AG04450 (cell line): Measurements from ENCODE around the gene VILL. TPM values are rescaled to one million over a fixed set of nuclear protein-coding genes. Genes with fewer than 3 reads are reported as not detected.
"Not testable (repeated sequence)": the region's sequence is repeated elsewhere in the genome, so short reads cannot be mapped to it uniquely, and the experiment has no call there.

Experiments used
- CTCF ChIA-PET: fragments of 300-600, 350-600 bp; formaldehyde crosslinking; extraction: SDS; loops from one replicate; lab custom pipeline; 2022; ENCODE audit warnings: antibody characterized with exemption, inconsistent platforms; lab: Charles Lee
- POLR2A ChIA-PET: fragments of 350-600 bp; formaldehyde crosslinking; extraction: SDS; loops from one replicate; lab custom pipeline; 2021; ENCODE audit warnings: antibody characterized with exemption, inconsistent platforms; lab: Yijun Ruan, JAX
- DNase-seq: peaks from one replicate; pipeline ENCODE4 v3.0.0-alpha.2; 2011; ENCODE audit warnings: low read depth, low spot score
- H3K27ac ChIP-seq: one replicate; pipeline ENCODE4 v1.5.1; 2012; ENCODE audit warnings: low read depth, low read length, control low read depth
- H3K27me3 ChIP-seq: one replicate; pipeline ENCODE4 v1.6.0; 2012; ENCODE audit warnings: low read length; ENCODE audit not compliant: control insufficient read depth, insufficient read depth
- H3K4me3 ChIP-seq: 2 replicates; pipeline ENCODE4 v1.5.1; 2011; ENCODE audit warnings: mild to moderate bottlenecking, low read depth, low read length, control low read depth
- H3K9me3 ChIP-seq: 2 replicates; pipeline ENCODE4 v1.5.1; 2012; ENCODE audit warnings: low read length; ENCODE audit not compliant: control insufficient read depth, insufficient read depth
- polyA plus RNA-seq: library from polyadenylated mRNA; depleted of rRNA; stranded (reverse); fragments of >200 nt; gene quantifications from 2 replicates; pipeline ENCODE4 v1.2.3, GENCODE V29; 2011
- TF ChIP-seq, protein P1 (sequence below): IDR thresholded peaks from 2 replicates; pipeline ENCODE4 v1.5.1; 2011; ENCODE audit warnings: low read depth, low read length, control low read depth, inconsistent platforms

Gene VILL
- polyA plus RNA-seq, 1 experiment: 2.6 TPM

DNA sequence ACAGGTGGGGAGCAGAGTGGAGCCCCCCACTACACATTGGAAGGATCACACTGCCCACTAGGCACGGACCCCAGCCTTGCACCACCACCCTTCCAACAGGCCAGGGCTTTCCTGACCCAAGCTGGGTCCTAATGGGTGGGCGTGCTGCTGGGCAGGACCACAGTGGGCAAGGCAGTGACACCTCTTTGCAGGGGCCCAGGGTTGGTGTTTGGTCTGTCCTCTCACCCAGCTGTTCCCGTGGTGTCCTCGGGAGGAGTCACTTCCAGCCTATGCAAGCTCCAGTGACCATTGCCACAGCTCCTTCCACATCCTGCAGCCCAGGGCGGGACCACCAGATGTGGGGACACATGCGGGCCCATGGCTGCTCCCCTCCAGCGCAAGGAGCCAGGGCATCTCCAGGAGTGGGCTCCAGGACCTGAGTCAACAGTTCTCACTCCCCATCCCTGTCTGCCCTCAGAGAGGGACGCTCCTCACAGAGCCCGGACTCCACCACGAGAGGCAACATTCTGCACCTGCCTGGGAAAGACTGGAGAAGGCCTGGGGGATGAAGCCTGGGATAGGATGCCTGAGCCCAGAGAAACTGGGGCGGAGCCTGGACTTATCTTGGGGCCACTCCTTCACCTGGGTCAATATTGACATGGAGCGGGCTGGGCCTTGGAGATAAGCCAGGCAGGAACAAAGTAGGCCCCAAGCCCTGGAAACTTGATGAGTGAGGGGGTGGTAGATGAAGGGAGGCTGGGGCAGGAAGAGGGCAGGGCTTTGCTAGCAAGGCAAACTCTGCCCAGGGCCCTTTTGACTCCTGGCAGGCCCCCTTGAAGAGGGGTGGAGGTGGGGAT lies 3.9 kb upstream of the VILL start:
- ChIA-PET POLR2A (no interaction called here), CTCF (interaction anchor here (0.9 to 2.1 kb wide), 3 partner anchors 10 to 12 kb away, joined by 8 to 13 read pairs (median 8); no protein-coding TSS in a partner anchor)
- Histone ChIP-seq H3K9me3 (no peaks in the 10 kb centered on the region; the same call in 1 of the 2 replicates), H3K27ac (no peak overlapping the region), H3K4me3 (no peak overlapping the region), H3K27me3 (peaks cover 1% of the 10 kb centered on the region)
- TF ChIP-seq, protein P1, sequence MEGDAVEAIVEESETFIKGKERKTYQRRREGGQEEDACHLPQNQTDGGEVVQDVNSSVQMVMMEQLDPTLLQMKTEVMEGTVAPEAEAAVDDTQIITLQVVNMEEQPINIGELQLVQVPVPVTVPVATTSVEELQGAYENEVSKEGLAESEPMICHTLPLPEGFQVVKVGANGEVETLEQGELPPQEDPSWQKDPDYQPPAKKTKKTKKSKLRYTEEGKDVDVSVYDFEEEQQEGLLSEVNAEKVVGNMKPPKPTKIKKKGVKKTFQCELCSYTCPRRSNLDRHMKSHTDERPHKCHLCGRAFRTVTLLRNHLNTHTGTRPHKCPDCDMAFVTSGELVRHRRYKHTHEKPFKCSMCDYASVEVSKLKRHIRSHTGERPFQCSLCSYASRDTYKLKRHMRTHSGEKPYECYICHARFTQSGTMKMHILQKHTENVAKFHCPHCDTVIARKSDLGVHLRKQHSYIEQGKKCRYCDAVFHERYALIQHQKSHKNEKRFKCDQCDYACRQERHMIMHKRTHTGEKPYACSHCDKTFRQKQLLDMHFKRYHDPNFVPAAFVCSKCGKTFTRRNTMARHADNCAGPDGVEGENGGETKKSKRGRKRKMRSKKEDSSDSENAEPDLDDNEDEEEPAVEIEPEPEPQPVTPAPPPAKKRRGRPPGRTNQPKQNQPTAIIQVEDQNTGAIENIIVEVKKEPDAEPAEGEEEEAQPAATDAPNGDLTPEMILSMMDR: no peak
- DNase-seq: no peak

DNA sequence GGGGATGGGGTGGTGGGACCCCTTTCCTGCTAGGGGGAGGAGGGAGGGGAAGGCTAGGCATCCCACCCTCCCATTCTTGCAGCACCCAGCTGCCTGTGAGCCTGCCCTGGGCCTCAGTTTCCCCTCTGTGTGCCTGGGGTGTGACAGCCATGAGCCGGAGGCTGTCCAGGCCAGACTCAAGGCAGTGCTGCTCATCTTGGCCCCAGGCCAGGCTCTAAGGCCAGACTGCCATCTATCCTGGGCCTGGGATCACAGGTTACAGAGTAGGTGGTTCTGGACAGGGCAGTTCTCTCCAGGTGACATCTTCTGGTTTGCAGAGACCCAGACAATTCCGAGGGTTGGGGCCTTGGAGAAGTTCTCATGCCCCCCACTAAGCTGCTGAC lies 3.3 kb upstream of the VILL start:
- no peak overlapping the region for H3K4me3 ChIP-seq
- H3K9me3 ChIP-seq: no peaks in the 10 kb centered on the region; the same call in 1 of the 2 replicates
- no peak overlapping the region for H3K27ac ChIP-seq
- H3K27me3 ChIP-seq: peaks cover 4% of the 10 kb centered on the region
- no peak for DNase-seq
- CTCF ChIA-PET: interaction anchor here (0.9 kb wide), 1 partner anchor 10 kb away, joined by 8 read pairs; no protein-coding TSS in a partner anchor
- POLR2A ChIA-PET: no interaction called here
- TF ChIP-seq, protein P1: no peak

DNA sequence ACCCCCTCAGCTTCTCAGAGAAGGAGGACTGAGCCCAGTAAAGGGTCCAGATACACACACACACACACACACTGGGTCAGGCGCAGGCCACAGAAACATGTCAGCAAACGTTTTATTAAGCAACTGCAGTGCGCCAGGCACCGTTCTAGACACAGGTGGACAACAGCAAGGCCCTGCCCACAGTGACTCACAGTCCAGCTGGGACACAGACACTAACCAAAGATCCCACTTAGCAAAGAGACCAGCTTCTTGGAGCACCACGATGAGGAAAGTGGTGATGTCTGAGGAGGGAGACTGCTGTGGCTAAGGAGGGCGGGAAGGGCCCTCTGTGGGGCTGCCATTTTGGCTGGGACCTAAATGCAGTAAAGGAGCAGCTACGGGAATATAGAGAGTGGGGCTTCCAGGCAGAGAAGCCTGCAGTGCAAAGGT lies 2.8 kb upstream of the VILL start:
- no peak for DNase-seq
- CTCF ChIA-PET: interaction anchor here (0.9 kb wide), 1 partner anchor 9 kb away, joined by 8 read pairs; no protein-coding TSS in a partner anchor
- Histone ChIP-seq H3K9me3 (no peaks in the 10 kb centered on the region; the same call in 1 of the 2 replicates), H3K27me3 (peaks cover 4% of the 10 kb centered on the region), H3K27ac (no peak overlapping the region), H3K4me3 (no peak overlapping the region)
- TF ChIP-seq, protein P1: no peak
- POLR2A ChIA-PET: no interaction called here

DNA sequence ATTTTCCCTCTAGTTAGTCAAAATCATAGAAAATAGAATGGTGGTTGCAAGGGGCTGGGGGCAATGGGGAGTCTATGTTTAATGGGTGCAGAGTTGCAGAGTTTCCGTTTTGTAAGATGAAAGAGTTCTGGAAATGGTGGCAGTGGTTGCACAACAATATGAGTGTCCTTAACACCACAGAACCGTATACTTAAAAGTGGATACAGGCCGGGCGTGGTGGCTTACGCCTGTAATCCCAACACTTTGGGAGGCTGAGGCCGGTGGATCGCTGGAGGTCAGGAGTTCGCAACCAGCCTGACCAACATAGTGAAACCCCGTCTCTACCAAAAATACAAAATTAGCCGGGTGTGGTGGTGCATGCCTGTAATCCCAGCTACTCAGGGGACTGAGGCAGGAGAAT lies 2.2 kb upstream of the VILL start:
- POLR2A ChIA-PET: not testable (repeated sequence)

DNA sequence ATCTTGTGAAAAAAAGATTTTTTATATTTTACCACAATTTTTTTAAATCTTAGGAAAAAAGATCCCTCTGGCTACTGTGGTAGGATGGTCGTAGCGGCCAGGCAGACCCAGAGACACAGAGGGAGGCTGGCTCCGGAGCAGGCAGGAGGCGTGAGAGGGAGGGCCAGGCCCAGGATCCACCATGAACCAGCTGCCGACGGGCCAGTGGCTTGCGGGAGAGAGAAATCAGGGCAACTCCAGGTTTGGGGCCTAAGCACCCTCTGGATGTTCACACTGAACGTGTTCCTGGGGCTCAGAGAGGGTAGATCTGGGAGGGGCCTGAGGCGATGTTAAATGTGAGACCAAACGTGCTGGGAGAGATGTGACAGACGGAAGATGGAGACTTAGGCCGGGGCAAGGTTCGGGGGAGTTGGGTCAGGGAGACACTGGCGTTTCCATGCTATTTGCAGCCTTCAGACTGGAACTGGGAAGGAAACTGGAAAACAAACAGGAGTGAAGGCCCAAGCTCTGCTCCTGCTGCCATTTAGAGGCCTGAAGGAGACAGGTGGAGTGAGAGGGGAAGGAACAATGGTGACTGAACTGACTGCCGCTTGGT lies 1.6 kb upstream of the VILL start:
- H3K27me3 ChIP-seq: peaks cover 4% of the 10 kb centered on the region
- no peaks in the 10 kb centered on the region; the same call in 1 of the 2 replicates for H3K9me3 ChIP-seq
- DNase-seq: no peak
- ChIA-PET CTCF (interaction anchor here (1.0 kb wide), 1 partner anchor 15 kb away, joined by 4 read pairs; no protein-coding TSS in a partner anchor), POLR2A (no interaction called here)
- TF ChIP-seq, protein P1: no peak
- H3K4me3 ChIP-seq: no peak overlapping the region
- no peak overlapping the region for H3K27ac ChIP-seq

More for the DNA sequence above, 2.2 kb upstream of the VILL start:
- CTCF ChIA-PET, H3K27me3 ChIP-seq, DNase-seq, H3K4me3 ChIP-seq, H3K27ac ChIP-seq, H3K9me3 ChIP-seq: not testable (repeated sequence)
